ENCODE results near the gene MOB3B. TPM values are rescaled to one million over a fixed set of nuclear protein-coding genes. Genes with fewer than 3 reads are reported as not detected.

Gene MOB3B
- total RNA-seq, 1 donor from 2014 or later = 3.8 TPM

DNA sequence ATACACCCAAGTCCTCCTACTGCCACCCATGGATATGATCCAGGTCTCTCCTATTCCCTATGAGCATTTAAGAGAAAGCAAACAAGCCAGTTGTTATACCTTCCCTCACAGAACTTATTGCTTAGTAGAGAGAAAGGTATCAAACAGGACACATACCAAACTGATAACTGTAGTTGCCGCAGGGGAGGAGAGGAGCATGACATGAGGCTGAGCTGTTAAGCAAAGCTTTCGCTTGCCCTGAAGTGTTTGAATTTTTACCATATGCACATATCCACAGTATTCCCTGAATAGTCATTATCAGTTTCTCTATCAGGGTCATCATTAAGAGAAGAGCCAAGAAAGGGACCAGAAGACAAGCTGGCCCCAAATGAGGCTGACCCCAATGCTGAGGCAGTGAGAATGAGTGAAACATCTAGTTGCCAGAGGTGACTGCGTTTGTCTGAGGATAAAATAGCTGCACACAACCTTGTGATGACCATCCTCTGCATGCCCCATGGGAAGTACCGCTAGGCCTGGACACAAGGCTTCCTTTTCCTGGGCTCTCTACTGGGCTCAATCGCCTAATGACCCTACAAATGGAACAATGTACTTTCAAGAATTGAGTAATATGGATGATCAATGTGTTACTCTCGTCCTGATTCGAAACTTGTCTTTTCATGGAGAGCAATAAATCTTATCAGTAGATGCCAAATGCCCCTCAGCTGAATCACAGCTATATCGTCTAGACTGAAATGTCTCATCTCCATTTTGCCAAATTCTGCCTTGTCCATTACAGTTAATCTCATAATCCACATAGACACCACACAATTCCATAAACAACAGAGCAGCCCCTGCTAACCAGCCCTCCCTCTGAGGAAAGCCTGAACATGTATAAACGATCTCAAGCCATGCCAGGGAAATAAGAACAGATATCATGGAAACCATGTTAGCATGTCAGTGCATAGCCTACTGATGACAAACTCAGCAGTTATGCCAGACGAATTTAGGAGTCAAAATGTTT, 9.8 kb downstream of the MOB3B start:
- Mint-ChIP-seq H3K4me3 (ENCODE audit: unreplicated experiment) (no peak overlapping the region), H3K27ac (ENCODE audit: unreplicated experiment) (no peak overlapping the region), H3K36me3 (ENCODE audit: low read depth) (peaks cover 5% of the 10 kb centered on the region), H3K4me1 (ENCODE audit: low read depth) (no peaks in the 10 kb centered on the region), H3K27me3 (ENCODE audit: low read depth) (peaks cover 7% of the 10 kb centered on the region), H3K9me3 (ENCODE audit: low read depth) (no peaks in the 10 kb centered on the region)
- DNase-seq (ENCODE audit: low spot score) = no peak
- no peak for TF ChIP-seq CTCF (IDR thresholded peaks at IDR 0.05)

DNA sequence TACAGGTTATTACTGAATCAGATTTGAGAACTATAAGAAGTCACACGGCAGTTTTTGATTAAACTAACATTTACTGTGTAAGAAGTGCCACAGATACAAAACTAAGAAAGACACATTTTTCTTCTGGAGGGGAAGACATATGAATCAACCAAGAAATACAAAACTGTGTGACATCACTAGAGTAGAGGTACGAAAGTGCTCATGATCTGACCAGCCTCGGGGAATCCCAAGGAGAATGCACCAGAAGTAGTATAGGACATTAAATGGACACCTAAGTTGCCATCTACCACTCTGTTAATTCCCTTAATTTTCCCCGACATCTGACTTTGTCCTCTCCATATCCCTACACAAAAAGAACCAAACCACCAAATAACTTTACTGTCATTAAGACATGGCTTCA, 10.8 kb downstream of the MOB3B start:
- H3K4me3 Mint-ChIP-seq (ENCODE audit: unreplicated experiment) = no peak overlapping the region
- no peaks in the 10 kb centered on the region for H3K4me1 Mint-ChIP-seq (ENCODE audit: low read depth)
- no peaks in the 10 kb centered on the region for H3K9me3 Mint-ChIP-seq (ENCODE audit: low read depth)
- peaks cover 2% of the 10 kb centered on the region for H3K36me3 Mint-ChIP-seq (ENCODE audit: low read depth)
- no peak for TF ChIP-seq CTCF (IDR thresholded peaks at IDR 0.05)
- no peak overlapping the region for H3K27ac Mint-ChIP-seq (ENCODE audit: unreplicated experiment)
- H3K27me3 Mint-ChIP-seq (ENCODE audit: low read depth) = peaks cover 2% of the 10 kb centered on the region
- no peak for DNase-seq (ENCODE audit: low spot score)

GRCh38 chr9:27518006-27518405, 11.6 kb downstream of the MOB3B start:
- H3K36me3 Mint-ChIP-seq (ENCODE audit: low read depth) = peaks cover 2% of the 10 kb centered on the region
- no peak overlapping the region for H3K4me3 Mint-ChIP-seq (ENCODE audit: unreplicated experiment)
- no peak for TF ChIP-seq CTCF (IDR thresholded peaks at IDR 0.05)
- H3K27me3 Mint-ChIP-seq (ENCODE audit: low read depth) = peaks cover 2% of the 10 kb centered on the region
- no peak overlapping the region for H3K27ac Mint-ChIP-seq (ENCODE audit: unreplicated experiment)
- H3K9me3 Mint-ChIP-seq (ENCODE audit: low read depth) = no peaks in the 10 kb centered on the region
- DNase-seq (ENCODE audit: low spot score) = no peak
- no peaks in the 10 kb centered on the region for H3K4me1 Mint-ChIP-seq (ENCODE audit: low read depth)

- no peak overlapping the region for H3K27ac Mint-ChIP-seq (ENCODE audit: unreplicated experiment)
- H3K9me3 Mint-ChIP-seq (ENCODE audit: low read depth) = no peaks in the 10 kb centered on the region
- peaks cover 2% of the 10 kb centered on the region for H3K27me3 Mint-ChIP-seq (ENCODE audit: low read depth)
- no peaks in the 10 kb centered on the region for H3K4me1 Mint-ChIP-seq (ENCODE audit: low read depth)
- no peak for TF ChIP-seq CTCF (IDR thresholded peaks at IDR 0.05)
- H3K4me3 Mint-ChIP-seq (ENCODE audit: unreplicated experiment) = no peak overlapping the region
- H3K36me3 Mint-ChIP-seq (ENCODE audit: low read depth) = no peaks in the 10 kb centered on the region
- DNase-seq (ENCODE audit: low spot score) = no peak
Measured at GRCh38 chr9:27514551-27514950, 15.1 kb downstream of the MOB3B start.

GRCh38 chr9:27511771-27512170, 17.8 kb downstream of the MOB3B start:
- no peak overlapping the region for H3K27ac Mint-ChIP-seq (ENCODE audit: unreplicated experiment)
- no peaks in the 10 kb centered on the region for H3K27me3 Mint-ChIP-seq (ENCODE audit: low read depth)
- no peak for TF ChIP-seq CTCF (IDR thresholded peaks at IDR 0.05)
- H3K4me3 Mint-ChIP-seq (ENCODE audit: unreplicated experiment) = no peak overlapping the region
- no peaks in the 10 kb centered on the region for H3K9me3 Mint-ChIP-seq (ENCODE audit: low read depth)
- DNase-seq (ENCODE audit: low spot score) = no peak
- H3K36me3 Mint-ChIP-seq (ENCODE audit: low read depth) = no peaks in the 10 kb centered on the region
- no peaks in the 10 kb centered on the region for H3K4me1 Mint-ChIP-seq (ENCODE audit: low read depth)

All from chondrocyte (in vitro differentiated cells).